ENCODE data around the gene EHMT1.
A peak's percentile ranks its signal among the peaks of the same experiment; 100 is the strongest.
"Not testable (repeated sequence)": the region's sequence is repeated elsewhere in the genome, so short reads cannot be mapped to it uniquely, and the experiment has no call there.

Gene EHMT1

DNA sequence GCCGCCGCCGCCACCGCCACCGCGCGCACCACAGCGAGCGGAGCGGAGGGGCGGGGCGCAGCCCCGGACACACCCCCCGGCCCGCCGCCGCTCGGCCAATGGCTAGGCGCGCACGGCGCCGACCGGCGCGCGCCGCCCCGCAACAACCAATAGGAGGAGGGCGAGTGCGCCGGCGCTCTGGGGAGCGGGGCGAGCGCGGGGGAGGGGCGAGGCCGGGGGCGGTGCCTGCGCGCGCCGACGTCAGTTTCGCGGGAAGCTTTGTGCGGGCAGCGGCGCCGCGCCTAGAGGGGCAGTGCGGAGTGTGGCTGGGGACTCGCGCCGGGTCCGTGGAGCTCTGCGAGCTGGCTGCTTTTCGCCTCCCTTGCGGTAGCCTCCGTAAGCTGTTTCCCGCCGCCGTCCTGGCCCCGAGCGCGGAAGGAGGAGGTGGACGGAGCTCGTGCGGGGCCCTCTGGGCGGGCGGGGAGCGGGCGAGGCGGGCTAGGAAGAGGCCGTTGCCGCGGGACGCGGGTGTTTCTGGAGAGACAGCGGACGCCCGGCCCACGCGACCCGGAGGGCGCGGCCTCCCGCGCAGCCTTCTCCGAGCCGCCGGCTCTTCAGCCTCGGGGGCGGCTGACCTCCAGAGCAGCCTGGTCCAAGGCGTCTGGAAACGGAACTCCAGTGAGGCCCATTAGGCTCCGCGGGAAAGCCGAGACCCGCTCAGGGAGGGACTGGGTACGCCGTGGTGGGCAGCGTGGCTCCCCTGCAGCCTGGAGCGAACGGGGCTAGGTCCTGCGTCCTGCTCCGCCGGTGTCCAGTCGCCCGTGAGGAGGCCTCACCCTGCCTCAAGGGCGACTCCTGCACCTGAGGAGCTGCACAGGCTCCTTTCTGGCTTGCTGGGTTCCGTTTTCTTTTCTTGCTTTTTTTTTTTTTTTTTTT, 28.1 kb upstream of the EHMT1 start, which contains the start of gene ZMYND19:
Gene ZMYND19, minus strand, starts transcription at position 44 of the 915 bp plus-strand sequence. CDS start 249 bp downstream, outside the sequence.
- DNase-seq: peak; percentile 87

DNA sequence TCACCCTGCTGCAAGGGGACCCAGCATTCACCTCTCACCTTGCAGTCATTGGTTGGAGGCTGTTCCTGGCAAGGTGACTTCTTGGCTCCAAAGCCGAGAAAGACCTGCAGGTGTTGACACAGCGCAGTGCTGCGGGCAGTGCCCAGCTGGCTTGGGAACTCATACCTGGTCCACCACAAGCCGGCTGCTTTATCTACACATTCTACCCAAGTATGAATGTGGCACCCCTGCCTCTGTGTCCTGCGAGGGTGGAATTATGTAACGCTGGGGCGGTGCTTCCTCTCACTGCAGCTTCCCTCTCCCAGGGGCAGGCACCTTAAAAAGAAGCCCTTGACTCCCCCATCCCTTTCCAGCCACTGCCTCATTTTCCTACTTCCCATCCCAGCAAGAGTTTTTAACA, 26.0 kb upstream of the EHMT1 start:
- DNase-seq: no peak

DNA sequence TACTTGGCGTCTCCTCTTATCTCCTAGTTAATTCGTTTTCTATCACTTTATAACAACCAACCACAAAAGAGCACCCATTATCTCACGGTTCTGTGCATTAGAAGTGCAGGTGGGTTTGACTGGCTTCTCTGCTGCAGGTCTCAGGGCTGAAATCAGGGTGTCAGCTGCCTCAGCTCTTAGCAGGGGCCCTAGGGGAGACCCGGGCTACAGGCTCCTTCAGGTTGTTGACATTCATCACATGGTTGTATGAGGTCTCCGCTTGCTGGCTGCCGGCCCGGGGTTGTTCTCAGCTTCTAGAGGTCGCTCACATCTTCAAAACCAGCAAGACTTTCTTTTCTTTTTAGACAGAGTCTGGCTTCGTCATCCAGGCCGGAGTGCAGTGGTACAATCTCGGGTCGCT, 25.6 kb upstream of the EHMT1 start:
- no peak for DNase-seq

DNA sequence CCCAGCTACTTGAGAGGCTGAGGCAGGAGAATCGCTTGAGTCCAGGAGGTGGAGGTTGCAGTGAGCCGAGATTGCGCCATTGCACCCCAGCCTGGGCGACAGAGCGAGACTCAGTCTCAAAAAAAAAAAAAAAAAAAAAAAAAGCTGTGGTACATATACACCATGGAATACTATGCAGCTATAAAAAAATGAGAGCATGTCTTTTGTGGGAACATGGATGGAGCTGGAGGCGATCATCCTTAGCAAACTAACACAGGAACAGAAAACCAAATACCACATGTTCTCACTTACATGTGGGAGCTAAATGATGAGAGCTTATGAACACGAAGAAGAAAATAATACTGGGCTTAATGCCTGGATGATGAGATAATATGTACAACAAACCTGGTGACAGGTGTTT, 22.2 kb upstream of the EHMT1 start:
- DNase-seq: not testable (repeated sequence)

DNA sequence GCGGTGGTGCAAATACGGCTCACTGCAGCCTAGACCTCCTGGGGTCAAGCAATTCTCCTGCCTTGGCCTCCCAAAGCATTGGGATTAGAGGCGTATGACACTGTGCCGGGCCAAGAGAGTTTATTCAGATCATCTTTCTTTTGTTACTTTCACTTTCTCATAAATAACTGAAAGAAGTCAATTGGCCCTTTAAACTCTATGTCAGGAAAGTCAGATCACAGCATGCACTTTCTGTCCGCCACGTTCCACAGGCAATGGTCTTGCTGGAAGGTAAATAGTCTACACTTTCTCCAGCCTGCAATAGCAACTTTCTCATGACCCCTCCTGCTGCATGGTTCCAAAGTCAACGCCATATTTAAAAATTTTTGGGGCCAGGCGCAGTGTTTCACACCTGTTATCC, 19.9 kb upstream of the EHMT1 start:
- no peak for DNase-seq

DNA sequence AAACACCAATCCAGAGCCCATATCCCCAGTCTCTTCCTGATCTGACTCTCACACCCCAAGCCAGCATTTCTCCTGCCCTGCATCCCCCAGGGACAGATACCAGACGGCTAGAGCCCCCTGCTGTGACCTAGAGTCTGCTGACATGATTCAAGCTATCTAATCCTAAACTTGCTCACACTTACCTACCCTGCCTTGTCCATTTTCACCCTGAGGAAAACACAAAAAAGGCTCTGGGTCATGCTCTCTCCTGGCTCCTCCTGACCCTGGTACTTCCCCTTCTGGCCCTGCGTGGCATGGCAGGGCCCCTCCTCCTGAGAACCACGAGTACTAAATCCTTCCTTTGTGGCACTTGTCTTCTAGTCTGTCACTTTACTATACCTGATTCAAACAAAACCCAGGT, 16.1 kb upstream of the EHMT1 start:
- DNase-seq: no peak

DNA sequence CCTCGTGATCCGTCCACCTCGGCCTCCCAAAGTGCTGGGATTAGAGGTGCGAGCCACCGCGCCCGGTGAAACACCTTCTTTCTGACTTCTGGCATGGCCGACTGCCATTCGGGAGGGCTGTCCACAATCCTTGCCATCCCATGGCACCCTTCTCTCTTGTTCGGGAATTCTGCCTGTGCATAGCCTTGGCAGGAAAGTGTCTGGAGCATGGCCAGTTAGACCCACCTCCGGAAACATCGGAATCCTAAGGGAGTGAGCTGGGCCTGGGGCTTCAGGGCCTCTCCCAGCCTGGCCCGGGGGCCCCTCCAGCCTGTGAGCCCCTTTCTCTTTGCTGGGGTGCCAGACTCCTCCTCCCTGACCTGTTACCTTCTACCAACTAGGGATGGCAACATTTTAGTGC, 14.9 kb upstream of the EHMT1 start:
- DNase-seq: no peak

DNA sequence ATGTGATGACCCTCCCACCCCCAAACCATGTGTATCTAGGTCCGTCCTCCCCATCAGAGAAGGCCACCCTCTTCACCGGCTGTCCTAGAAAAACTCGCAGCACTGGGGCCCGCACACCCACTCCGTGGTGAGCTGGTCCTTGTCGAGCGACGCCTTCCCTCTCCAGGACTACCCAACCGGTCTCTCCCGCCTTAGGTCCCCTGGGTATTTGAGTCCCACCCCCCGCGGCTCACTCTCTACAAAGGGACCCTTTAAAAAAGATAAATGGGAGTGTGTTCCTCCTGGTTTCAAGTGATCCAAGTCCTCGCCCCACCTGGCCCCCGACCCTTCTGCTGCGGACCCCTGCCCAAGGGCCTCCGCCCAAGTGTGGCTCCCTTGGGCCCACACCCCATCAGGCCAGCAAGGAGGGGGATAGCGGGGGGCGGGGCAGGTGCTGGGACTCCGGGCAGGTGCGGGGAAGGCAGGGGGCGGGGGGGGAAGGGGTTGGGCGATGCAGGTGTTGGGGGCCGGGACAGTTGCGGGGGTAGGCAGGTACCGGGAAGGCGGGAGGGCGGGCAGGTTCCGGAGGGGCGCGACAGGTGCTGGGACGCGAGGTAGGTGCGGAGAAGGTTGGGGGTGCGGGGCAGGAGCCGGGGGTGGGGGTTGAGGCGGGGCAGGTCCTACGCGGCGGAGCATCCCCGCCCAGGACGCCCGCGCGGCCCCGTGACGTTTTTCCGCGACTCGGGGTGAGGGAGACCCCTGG, 14.3 kb upstream of the EHMT1 start:
- DNase-seq: peak; percentile 14

DNA sequence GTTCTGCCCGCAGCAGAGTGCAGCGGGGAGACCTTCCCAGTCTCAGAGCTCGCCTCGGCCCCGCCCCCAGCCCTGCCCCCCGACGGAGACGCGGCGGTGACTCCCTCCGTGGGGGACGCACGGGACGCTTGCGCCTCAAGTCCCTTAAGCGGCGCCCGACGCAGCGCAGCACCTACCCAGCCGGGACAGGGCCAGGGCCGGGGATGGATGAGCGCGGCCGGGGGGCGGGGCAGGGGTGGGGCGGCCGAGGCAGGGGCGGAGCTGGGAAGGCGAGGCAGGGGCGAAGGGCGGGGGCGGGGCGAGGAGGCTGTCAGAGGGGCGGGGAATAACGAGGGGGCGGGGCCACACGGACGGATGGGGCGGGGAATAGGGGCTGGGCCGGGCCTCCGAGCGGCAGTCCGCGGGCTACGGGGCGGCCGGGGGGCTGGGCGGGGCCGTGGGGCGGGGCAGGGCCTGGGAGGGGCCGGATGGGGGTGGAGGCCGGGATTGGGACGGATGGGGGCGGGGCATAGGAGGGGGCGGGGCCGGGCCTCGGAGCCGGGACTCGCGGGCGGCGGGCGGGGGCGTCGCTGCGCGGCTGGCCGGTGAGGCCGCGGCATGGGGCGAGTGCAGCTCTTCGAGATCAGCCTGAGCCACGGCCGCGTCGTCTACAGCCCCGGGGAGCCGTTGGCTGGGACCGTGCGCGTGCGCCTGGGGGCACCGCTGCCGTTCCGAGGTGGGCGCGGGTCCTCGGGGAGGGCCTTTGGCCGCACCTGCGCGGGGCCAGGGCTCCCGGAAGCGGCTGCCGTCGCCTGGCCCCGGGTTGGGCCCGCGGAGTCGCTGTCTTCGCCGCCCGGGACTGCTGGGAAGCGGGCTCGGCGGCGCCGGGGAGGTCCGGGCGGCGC, 13.4 kb upstream of the EHMT1 start, which contains the start of gene ARRDC1:
Gene ARRDC1, plus strand, starts transcription at position 566 of the 884 bp plus-strand sequence. Its CDS starts 32 bp downstream, at position 598.
- peak; percentile 94 for DNase-seq

DNA sequence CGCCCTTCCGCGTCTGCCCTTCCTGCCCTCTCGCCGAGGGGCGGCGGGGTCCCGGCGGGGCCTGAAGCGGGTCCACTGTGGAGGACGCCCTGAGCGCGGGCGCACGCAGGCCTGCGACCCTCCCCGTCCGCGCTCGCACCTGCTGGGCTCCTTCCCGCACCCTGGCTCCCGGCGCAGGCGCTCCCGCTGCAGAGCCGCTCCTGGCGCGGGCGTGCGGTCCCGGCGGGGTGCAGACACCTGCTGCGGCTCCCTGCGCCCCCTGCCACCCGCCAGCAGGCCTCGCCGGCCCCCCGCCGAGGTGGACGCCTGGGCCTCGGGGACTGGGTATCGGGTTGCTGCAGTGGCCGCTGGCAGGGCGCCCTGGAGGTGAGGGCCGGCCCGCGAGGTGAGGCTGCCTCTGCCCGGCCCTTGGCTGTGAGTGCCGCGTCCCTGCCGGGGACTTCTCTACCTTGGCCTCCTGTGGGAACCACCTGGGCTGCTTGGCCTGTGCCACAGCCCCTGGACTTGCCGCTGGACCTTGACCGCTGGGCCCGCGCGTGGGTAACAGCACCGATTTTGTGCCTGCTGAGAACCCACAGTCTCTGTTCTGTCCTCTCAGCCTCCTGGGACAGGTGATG, 12.7 kb upstream of the EHMT1 start:
- DNase-seq: no peak

DNA sequence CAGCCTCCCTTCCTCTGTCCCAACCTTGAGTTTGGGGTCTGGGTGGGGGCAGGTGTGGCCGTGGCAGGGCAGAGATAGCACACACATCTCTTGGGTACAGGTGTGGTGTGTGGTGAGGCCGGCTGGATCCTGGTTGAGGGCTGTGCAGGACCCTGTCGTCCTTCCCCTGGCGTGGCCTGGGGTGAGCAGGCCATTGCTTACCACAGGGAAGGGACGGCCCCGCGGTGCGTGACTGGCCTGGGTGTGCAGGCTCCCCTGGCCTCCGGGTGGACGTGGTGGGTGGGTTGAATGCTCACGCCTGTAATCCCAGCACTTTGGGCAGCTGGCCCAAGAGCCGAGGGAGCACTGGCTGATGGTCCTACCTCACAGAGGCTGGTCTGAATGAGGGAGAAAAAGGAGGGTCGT, 12.1 kb upstream of the EHMT1 start:
- DNase-seq: no peak

DNA sequence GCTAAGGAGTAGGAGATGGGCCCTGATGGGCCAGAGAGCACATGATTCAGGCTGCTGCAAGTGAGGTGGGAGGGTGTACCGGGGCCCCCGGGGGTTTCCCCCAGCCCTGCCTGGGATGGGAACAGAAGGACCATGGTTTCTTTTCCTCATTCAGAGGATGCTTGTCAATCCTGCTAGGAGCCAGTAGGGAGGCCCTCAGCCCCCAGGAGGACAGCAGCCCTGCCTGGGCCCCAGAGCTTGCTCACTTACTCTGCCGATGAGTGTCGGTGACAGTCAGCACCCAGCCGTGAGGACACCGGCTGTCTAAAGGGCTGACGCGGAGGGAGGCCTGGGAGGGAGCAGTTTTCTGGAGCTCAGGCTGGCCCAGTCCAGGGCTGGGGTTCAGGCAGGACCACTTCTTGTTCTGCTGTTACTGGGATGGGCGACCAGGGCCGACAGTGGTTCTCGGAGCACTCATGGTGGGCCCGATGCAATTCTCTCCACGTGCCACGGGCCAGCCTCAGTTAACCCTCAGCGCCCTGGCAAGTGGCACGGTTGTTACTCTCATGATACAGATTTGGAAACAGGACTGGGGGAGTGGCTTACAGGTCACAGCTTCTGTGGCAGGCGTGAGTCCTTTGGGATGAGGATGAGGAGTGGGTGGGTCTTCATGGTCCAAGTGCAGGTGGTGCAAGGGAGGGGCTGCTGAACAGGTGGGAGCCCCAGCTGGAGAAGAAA, 11.5 kb upstream of the EHMT1 start:
- DNase-seq: no peak

DNA sequence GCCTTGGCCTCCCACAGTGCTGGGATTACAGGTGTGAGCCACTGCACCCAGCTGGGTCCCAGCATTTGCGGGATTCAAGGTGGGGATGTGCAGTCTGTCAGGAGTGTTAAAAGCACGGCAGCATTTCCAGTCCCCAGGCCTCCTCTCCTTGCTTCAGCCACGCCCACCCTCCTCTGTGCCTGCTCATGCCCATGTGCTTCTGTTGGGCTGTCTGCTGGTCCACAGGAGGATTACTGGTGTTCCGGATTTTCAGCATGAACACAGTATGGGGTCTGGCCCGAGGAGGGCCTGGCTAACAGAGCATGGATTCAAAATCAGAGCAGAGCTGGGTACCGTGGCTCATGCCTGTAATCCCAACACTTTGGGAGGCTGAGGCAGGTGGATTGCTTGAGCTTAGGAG, 7.9 kb upstream of the EHMT1 start:
- no peak for DNase-seq

DNA sequence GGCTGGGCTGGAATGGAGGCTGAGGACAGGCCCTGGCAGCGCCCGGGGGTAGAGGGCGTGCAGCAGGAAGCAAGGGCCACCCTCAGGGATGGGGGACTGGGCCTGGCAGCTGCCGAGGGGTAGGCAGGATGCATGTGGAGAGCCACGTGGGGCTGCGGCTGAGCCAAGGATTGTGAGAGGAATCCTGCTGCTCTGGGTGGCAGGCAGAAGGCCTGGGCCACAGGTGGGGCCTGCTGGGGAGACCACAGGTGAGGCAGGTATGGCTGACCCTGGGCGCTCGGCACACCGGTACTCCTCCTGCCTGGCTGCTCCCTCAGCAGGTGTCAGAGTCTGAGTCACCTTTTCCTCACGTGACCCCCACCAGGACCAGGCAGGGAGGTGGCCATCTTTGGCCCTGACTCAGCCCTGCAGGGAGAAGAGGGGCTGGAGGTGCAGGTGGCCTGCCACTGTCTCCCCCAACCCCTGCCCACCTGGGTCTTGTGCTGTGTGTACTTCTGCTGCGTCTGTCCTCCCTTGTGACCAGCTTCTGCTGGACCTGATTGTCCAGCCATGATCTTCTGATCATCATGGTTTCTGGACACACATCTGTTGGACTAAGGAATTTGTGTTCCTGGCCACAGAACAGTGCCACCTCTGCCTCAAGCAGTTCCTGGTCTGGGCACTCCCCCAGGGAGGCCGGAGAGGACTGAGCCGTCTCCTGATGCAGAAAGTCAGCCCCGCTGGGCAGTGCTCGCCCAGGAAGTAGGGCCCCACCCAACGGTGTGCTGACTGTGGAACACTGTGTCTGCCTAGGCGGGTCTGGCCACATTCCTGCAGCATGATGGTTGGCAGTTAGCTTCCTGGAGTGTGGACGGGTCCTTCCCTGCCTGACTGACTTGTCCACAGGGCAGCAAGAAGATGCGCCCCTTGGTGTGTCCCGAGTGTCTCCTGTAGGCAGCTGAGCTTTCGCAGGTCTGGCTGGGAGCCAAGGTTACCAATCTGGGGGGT, 6.9 kb upstream of the EHMT1 start:
- peak; percentile 34 for DNase-seq

DNA sequence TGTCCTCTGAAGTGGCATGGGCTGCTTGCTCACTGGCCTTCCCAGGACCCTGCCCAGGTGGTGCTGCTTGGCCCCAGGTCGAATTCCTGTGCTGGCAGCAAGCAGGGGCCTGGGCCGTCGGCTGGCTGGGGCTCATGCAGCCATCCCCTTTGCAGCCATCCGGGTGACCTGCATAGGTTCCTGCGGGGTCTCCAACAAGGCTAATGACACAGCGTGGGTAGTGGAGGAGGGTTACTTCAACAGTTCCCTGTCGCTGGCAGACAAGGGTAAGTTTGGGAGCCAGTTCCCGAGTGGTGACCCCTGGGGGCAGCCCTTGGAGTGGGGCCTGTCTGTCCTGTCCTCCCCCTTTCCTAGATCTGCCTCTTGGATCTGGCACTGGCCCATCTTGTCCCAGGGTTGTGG, 6.1 kb upstream of the EHMT1 start:
- no peak for DNase-seq

DNA sequence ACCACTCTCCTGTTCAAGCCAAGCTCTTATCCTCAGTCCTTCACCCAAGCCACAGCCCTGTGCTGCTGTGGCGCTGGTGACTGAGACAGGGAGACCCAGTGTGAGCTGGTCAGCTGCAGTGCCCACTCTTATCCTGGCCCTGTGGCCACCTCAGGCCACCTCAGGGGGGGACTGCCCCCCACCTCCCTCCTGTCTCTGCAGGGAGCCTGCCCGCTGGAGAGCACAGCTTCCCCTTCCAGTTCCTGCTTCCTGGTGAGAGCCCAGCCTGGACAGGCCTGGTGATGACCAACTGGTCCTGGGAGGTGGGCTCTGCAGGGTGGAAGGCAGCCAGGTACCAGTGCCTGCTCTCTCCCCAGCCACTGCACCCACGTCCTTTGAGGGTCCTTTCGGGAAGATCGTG, 5.5 kb upstream of the EHMT1 start:
- no peak for DNase-seq

DNA sequence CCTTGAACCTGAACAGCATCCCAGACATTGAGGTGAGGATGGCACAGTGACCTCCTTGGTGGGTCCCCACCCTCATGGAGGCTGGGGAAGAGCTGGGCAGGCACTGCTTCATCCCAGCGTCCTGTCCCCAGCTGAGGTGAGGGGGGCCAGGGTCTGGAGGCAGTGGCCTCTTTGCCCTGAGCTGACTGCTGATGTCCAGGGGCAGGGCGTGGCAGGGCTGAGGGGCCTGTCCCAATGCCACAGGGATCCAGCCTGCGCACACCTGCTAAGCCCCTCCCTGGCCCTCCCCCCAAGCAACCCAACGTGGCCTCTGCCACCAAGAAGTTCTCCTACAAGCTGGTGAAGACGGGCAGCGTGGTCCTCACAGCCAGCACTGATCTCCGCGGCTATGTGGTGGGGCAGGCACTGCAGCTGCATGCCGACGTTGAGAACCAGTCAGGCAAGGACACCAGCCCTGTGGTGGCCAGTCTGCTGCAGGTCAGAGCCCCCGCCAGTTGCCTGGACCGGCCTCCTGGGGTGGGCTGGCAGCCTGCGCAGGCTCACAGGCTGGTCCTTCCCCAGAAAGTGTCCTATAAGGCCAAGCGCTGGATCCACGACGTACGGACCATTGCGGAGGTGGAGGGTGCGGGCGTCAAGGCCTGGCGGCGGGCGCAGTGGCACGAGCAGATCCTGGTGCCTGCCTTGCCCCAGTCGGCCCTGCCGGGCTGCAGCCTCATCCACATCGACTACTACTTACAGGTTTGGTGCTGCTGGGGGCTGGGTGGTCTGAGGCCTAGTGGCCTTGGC, 4.9 kb upstream of the EHMT1 start:
- DNase-seq: no peak

DNA sequence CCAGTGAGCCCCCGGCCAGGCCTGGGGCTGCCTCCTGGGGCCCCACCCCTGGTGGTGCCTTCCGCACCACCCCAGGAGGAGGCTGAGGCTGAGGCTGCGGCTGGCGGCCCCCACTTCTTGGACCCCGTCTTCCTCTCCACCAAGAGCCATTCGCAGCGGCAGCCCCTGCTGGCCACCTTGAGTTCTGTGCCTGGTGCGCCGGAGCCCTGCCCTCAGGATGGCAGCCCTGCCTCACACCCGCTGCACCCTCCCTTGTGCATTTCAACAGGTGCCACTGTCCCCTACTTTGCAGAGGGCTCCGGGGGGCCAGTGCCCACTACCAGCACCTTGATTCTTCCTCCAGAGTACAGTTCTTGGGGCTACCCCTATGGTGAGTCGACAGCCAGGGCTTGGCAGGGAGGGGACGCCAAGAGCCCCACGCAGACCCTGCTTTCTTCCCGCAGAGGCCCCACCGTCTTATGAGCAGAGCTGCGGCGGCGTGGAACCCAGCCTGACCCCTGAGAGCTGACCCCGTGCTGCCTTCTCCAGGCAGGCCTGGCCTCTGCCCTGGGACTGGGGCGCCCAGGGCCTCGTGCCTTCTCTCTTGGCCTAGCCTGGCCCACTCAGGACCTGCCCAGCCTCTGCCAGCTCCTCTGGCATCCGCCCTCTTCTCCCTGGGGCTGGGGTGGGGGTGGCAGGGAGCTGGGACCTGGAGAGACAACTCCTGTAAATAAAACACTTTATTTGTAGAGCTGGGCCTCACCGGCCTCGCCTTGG, 4.0 kb upstream of the EHMT1 start:
- DNase-seq: no peak

DNA sequence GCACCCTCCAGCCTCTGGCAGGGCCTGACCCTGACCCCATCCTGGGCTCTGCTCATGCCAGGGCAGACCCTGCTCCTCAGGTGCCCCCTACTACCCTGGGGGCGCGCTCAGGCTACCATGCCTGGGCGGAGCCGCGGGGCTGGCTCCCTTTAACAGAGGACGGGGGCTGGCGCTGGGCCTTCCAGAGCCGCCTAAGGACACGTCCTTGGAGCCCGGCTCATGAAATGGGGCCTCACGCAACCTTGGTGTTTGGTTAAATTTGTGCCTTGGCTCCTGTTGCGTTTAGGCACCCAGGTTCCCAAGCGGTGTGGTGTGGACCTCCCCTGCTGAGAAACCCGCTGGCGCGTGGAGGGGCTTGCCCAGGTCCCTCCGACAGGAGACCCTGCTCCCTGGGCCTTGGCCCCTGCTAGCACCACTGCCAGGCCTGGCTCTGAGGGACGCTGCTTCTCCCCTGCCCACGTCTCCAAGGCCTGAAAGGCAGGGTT, 3.4 kb upstream of the EHMT1 start:
- no peak for DNase-seq

Data from activated gamma-delta T cell treated with Interleukin-2 at 50 U/mL for 16 hours (primary cell).